ENCODE results near the gene PIR.

The PIR gene

DNA sequence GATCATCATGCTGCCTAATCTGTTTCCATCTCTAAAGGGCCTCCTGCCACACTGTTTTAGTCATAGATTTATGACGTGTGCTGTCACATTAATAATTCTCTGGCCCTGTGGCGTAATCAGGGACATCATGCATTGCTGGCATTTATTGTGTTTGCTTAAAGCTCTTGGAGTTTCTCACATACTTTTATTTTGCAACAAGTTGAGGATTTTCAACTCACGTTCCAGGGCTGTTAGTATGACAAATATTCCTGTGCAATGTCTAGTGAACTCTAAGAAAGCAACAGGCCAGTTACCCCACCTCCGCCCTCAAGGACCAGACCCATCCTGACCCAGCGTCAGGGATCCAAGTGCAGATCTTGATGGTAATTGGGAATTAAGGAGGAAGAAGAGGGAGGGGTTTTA is 150.1 kb downstream of the PIR start:
- no peak for DNase-seq

DNA sequence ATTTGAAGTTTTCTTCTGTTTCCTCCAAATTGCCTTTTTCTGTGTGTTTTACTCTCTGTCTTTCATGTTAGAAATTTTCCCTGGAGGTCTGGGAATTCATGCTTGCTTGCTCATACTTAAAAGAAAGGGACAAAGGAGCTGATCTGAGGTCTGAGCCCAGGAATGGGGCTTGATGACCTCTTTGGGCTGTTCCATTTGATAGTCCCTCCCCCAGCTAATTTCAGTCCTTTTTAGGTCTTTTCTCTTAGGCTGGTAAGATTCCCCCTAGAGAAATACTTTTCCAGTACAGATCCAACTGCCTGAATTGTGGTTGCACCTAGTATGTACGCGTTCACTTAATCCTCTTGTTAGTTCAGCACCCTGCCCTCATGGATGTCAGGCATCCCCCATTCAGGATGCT is 152.3 kb downstream of the PIR start:
- DNase-seq, result no peak

DNA sequence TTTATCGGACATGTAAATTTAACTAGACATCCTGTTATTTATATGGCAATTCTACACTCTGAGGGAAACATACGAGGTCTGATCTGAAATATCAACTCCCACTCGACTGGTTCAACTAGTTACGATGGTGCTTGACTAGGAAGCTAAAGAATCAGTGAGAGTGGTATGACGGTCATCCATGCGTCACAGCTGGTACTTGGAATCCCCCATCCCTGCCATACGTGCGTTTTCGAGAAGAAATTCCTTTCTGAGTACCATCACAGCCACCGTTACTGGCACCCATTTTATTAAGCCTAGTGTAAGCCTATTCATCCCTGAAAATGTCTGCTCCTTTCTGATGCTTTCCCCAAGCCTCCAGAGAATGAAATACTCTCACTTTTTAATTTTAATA is 157.1 kb downstream of the PIR start:
- peak; percentile 11 for DNase-seq

DNA sequence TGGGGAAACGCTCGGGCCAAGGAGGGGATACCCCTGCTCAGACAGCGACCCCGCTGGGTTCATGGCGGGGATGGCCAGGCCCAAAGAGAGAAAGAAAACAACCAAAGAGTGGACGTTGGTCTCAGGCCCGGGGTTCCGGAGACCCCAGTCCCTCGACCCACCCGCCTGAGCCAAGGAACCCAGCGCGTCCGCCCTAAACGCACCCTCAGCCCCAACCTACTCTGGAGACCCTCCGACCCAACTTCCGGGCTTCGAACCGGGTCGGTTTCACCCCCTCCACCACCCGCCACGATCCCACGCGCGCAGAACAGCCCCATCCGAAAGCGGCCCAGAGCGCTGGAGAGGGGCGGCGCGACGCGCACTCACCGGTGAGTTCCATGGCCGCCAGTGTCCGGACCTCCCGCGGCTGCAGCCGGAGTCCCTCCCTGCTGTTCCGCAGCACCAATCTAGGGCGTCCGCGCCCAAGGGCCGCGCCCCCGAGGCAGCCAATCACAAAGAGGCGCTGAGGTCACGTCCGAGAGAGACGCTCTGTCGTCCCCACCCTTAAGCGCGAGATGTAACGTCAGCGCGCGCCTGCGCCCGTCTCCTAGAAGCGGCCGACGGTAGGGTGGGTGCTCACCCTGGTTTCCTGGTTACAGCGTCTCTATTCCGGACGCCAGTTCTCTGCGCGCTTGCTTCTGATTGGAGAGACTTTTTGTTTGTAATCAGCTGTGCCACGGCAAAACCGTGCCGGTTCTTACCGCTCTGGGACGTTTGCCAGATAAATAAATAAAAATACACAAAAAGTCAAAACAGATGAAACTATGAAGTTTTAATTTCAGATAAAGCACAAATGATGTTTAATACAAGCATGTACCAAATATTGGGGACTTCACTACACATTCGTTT is 157.8 kb downstream of the PIR start, which contains the start of gene PIGA:
Gene PIGA, minus strand, starts transcription at position 389 of the 888 bp plus-strand sequence. CDS start 3,593 bp downstream, outside the sequence.
- peak; percentile 85 for DNase-seq
